Adrenal gland (tissue), 5 donors: ENCODE results near the gene PPFIA1.

ENCODE experiments used
- CTCF ChIP-seq, 6 experiments: fragments of 450-650 bp in 4 of 6; fragments of 200-600 bp in 2 of 6; sonication (generic) in 1 of 6; IDR thresholded peaks; 1 replicate in 5 of 6; 2 replicates in 1 of 6; pipeline versions ENCODE4 v1.5.1 to v1.8.0; 2016 to 2021; ENCODE audit warnings: antibody characterized with exemption in 6 of 6, mild to moderate bottlenecking in 2 of 6, moderate library complexity in 1 of 6
- POLR2A ChIP-seq, 2 donors: fragments of 450-650 bp; IDR thresholded peaks; one replicate each; pipeline ENCODE4 v1.6.1; 2017; ENCODE audit warnings: antibody characterized with exemption in 2 of 2, mild to moderate bottlenecking in 2 of 2, moderate library complexity in 1 of 2
- donor health status: DM: no; HTN: no; CAD: no.

GRCh38 chr11:70328556-70328955, 58.1 kb downstream of the PPFIA1 start:
- TF ChIP-seq POLR2A (IDR thresholded peaks at IDR 0.05) = no peak
- no peak for TF ChIP-seq CTCF (IDR thresholded peaks at IDR 0.05)
